GM18520 (cell line): ENCODE results near the gene CLDND2.

Experiments
- ATAC-seq: cut with Tn5 transposase; IDR thresholded peaks from one replicate; pipeline ENCODE4 v1.9.1; 2021; ENCODE audit not compliant: unreplicated experiment

CLDND2 gene

DNA sequence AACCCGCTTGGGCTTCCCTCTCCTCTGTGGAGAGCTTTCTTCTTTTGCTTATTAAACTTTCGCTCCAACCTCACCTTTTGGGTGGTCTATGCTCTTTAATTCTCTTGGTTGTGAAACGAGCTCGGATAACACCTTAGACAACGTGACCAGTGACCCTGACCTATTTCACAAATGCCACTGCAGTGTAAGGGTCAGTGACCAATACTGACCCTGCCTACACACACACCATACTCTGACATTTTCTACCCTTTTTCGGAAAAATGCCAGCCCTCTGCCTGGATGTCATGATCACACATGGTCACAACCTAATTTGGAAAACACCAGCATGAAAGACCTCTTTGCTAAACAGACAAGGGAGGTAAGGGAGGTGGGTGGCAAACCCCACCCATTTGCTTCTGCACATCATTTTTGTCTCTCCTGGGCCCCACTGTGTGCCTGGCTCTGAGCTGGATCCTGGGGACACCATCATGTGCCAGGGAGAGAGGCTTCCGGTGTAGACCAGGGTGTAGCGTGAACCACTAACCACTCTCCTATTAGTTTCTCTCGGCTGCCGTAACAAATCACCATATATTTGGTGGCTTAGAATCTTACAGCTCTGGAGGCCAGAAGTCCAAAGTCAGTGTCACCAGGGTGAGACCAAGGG lies 12.5 kb downstream of the CLDND2 start:
- no peak for ATAC-seq

- no peak for ATAC-seq
Observed at GRCh38 chr19:51354742-51355148, 14.1 kb downstream of the CLDND2 start.

GRCh38 chr19:51354103-51354741 lies 14.6 kb downstream of the CLDND2 start:
- ATAC-seq: no peak

DNA sequence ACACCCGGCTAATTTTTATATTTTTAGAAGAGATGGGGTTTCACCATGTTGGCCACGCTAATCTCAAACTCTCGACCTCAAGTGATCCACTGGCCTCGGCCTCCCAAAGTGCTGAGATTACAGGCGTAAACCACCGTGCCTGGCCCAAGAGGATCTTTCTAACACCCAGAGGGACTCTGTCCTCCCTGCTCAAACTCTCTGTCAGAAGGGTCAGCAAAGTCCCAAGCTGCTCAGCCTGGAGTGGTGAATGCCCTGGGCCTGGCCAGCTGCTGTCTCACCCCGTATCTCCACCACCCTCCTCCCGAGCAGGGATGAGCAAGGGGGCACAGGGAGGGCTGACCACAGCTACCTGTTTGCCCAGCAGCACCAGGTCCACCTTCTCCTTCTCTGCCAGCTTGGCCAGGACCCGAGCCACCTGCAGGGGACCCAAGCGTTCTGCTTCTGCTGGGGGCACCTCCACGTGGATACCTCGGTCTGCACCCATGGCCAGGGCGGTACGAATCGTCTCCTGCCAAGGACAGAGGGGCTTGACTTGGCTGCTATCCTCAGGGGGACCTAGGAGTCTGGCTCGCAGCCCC lies 15.9 kb downstream of the CLDND2 start:
- ATAC-seq: no peak

GRCh38 chr19:51351266-51351990 lies 17.4 kb downstream of the CLDND2 start:
- no peak for ATAC-seq

GRCh38 chr19:51347209-51347928 lies 21.4 kb downstream of the CLDND2 start:
- no peak for ATAC-seq

DNA sequence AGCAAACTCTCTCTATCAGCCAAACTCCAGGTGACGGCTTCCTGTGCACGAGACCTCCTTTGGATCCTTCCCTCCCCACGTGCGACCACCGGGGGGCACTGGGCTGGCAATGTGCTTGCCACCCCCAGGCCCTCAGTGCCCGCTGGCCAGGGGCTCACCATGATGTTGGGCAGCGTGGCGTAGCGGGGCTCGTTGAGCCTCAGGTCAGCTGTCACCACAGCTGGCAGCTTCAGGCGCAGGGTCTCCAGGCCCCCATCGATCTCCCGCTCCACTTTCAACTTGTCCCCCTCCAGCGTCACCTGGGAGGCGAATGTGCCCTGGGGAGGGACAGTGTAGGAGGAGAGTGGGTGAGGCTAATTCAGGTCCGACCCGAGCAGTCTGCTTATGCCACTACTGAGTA lies 22.1 kb downstream of the CLDND2 start:
- ATAC-seq: no peak

DNA sequence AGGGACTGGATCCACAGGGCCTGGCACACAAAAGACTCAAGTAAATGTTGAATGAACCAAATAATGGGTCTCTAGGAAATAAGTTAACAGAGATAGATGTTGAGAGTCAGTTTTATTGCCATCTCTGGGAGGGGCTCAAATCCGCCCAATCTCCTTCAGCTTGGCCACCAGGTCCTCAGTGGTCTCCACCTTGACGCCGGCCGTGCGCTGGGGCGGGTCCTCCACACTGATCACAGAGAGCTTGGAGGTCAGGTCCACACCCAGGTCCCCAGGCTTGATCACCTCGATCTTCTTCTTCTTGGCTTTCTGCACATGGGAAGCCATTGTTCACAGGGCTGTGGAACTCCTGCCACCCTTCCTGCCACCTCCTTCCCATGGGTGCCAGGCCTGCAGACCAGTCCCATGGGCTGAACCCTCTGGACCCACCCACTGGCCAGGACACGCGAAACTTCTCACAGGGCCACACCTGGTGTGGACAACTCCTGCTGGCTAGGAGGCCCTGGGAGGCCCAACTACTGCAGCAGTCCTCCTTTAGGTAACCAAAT lies 23.7 kb downstream of the CLDND2 start:
- ATAC-seq: no peak

DNA sequence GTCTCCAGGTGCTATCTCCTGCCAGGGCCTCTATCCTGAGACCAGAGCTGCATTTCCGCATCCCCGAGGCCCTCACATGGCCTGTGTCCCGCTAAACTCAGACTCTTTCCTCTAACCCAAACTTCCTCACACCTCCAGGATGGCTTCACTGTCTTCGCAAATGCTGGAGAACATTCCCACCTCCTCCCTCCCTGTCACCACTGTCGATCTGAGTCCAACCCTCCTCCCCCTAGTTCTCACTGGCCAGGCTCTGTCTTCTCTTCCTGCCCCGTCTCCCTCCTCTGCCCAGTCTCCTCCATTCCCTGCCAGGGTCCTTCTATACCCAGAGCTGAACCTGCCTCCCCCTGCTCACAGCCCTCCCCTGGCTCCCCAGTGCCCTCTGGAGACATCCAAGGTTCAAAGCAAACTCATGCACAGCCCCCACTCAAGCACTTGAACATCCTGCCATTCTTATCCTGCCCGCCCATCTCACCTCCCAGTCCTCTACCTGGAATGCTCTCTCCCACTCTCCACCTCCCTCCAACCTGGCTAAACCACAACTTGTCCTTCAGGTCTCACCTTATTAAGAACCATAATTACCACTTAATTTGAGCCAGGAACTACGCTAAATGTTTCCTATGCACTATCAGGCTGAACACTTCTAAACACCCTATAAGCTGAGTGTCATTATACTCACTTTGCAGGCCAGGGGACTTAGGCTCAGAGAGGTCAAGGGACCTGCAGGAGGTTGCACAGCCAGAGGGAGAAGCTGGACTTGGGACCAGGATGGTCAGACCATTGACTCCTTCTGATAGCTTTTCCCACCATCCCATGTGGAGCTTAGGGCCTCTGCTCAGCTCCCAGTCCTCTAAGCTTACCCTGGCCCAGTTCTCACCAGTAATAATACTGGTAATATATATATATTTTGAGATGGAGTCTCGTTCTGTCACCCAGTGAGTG lies 25.9 kb downstream of the CLDND2 start:
- ATAC-seq: no peak

DNA sequence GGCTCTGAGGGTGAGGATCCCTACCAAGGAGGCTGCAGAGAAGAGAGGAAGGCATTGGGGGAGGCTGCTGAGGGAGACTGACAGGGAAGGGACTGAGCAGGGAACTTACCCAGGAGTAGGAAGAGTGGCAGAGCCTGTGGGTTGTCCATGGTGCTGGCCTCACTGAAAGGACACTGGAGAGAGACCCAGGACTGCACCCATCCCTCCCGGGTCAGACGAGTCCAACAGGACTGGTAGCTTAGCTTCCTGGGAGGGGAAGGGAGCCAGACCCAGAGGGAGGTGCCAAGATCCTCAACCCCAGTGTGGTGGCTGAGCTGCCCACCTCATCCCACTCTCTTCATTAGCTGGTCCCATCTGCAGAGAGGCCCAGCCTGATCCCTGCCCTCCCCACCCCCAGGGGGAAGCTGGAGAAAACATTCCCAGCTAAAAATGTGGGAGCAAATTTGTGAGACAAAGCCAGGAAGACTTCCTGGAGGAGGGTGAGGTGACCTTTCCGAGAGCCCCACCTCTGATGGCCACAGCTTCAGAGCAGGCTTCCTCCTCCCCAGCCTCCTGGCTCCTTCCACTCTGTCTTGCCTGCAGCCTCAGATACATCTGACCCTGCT lies 26.7 kb downstream of the CLDND2 start, which contains the start of gene VSIG10L:
Gene VSIG10L (minus strand): TSS at position 164 of the 605 bp plus-strand sequence. CDS start 15 bp downstream, at position 149.
- no peak for ATAC-seq

GRCh38 chr19:51341066-51341465 lies 27.7 kb downstream of the CLDND2 start:
- no peak for ATAC-seq

- ATAC-seq: peak; percentile 49
Observed at GRCh38 chr19:51339687-51340656, 28.8 kb downstream of the CLDND2 start.

GRCh38 chr19:51339313-51339686 lies 29.5 kb downstream of the CLDND2 start:
- no peak for ATAC-seq

DNA sequence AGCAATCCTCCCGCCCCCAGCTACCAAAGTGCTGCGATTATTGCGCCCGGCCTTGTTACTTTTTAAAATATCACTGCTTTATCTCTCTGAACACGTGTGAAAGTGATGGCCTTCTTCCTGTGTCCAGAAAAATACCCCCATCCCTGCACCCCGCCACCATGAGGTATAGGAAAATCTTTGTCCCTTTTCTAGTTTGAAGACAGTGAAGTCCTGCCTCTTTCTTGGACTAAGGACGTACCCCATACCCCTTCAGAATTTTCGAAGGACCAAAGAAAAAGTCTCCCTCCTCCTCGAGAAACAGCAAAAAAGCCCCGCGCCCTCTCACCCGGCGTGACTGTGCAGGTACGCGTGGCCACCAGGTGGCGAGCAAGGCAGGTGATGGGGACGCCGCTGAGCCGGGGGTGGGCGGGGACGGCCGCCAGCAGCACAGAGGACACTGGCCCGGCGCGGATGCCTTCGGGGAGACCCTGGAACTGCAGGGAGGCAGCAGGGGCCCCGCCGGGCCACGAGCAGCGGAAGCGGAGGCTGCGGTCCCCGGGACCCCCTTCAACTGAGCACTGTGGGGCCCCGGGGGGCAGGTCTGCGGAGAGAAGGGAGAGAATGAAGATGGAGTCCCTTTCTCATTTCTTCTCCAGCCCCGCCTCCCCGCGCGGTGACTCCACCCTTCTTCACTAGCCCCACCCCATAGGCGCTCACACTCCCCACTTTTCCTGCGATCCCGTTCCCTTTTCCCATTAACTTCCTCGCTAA lies 30.1 kb downstream of the CLDND2 start:
- peak; percentile 37 for ATAC-seq

DNA sequence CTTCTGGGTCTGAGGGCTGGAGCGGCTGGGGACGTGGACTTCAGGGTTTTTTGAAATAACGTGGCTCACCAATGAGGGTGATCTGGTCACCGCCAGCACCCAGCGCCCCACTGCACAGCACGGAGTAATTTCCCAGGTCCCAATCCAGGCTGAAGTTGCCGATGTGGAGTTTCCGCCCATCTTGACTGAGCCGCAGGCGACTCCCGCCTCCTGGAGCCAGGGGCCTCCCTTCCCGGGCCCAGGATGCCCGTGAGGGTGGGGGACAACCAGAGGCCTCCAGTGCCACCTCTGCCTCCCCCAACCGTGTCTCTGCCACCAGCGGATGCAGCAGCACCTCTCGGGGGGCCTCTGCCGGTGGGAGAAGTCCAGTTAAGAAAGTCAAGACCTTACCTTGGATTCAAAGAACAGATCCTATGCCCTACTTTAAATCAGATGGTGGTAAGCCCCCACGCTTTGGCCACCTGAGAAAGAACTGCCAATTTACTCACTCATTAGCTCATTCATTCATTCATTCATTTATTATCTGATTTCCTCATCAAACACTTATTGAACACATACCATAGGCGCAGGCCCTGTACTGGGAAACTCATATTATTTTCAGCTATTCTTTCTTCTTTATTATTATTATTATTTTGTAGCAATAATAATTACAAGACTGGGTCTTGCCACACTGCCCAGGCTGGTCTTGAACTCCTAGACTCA lies 30.8 kb downstream of the CLDND2 start:
- no peak for ATAC-seq

- ATAC-seq: no peak
Observed at GRCh38 chr19:51337141-51337860, 31.5 kb downstream of the CLDND2 start.
